RKO (cell line): Measurements from ENCODE around the gene ZNF792.
"Not testable (repeated sequence)": the region's sequence is repeated elsewhere in the genome, so short reads cannot be mapped to it uniquely, and the experiment has no call there.

Source experiments
- DNase-seq: peaks from one replicate; pipeline ENCODE4 v3.0.0-alpha.2; 2016; ENCODE audit warnings: low spot score

Gene ZNF792

GRCh38 chr19:34963573-34964406 is at the start of gene ZNF792:
TSS of gene ZNF792 (minus strand) at chr19:34964229. CDS start at chr19:34963662, 567 bp downstream.
- DNase-seq, result peak; percentile 68

GRCh38 chr19:35013041-35013819 is 49.2 kb upstream of the ZNF792 start:
- no peak for DNase-seq

- no peak for DNase-seq
These were observed 48.0 kb upstream of the ZNF792 start for GRCh38 chr19:35011737-35012682.

- no peak for DNase-seq
These were observed 47.2 kb upstream of the ZNF792 start for GRCh38 chr19:35011091-35011689.

GRCh38 chr19:35009424-35010415 is 45.7 kb upstream of the ZNF792 start:
- DNase-seq, result no peak

- no peak for DNase-seq
These were observed 44.9 kb upstream of the ZNF792 start for GRCh38 chr19:35008891-35009341.

- not testable (repeated sequence) for DNase-seq
These were observed 43.4 kb upstream of the ZNF792 start for GRCh38 chr19:35007427-35007826.

- DNase-seq, result no peak
These were observed 43.0 kb upstream of the ZNF792 start for GRCh38 chr19:35006999-35007365.

- no peak for DNase-seq
These were observed 42.4 kb upstream of the ZNF792 start for GRCh38 chr19:35006342-35006998.

- not testable (repeated sequence) for DNase-seq
These were observed 41.9 kb upstream of the ZNF792 start for GRCh38 chr19:35006007-35006341.

- DNase-seq, result no peak
These were observed 41.4 kb upstream of the ZNF792 start for GRCh38 chr19:35005256-35005977.

- no peak for DNase-seq
These were observed 40.7 kb upstream of the ZNF792 start for GRCh38 chr19:35004517-35005255.

- no peak for DNase-seq
These were observed 38.1 kb upstream of the ZNF792 start for GRCh38 chr19:35002037-35002535.

GRCh38 chr19:35000647-35001501 is 36.8 kb upstream of the ZNF792 start:
- peak; percentile 55 for DNase-seq

GRCh38 chr19:35000338-35000646 is 36.3 kb upstream of the ZNF792 start:
- no peak for DNase-seq

- DNase-seq, result peak; percentile 75
These were observed 35.7 kb upstream of the ZNF792 start, which contains the start of gene GRAMD1A for GRCh38 chr19:34999498-35000337. TSS of gene GRAMD1A (plus strand) at chr19:35000323. CDS start at chr19:35000479, 156 bp downstream.
